Measurements from ENCODE around the gene PRKAG2.

DNA sequence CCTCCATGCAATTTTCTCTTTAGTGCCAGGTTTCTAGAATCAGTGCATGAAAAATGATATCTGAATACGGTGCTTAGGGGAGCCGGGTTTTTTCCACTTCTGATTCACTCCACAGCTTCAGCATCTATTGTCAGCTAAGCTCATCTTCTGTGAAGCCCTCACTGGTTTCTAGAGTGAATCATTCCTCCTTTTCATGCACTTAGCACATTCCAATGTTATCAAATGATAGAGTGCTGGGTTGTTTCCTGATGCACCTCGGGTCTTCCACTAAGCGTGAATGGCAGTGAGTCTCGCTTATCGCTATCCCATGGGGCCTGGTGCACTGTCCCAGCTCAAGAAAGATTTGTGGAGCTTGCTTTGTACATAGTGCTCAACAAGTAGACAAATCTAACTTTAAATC lies 186.3 kb downstream of the PRKAG2 start:
- TF ChIP-seq, protein P1, sequence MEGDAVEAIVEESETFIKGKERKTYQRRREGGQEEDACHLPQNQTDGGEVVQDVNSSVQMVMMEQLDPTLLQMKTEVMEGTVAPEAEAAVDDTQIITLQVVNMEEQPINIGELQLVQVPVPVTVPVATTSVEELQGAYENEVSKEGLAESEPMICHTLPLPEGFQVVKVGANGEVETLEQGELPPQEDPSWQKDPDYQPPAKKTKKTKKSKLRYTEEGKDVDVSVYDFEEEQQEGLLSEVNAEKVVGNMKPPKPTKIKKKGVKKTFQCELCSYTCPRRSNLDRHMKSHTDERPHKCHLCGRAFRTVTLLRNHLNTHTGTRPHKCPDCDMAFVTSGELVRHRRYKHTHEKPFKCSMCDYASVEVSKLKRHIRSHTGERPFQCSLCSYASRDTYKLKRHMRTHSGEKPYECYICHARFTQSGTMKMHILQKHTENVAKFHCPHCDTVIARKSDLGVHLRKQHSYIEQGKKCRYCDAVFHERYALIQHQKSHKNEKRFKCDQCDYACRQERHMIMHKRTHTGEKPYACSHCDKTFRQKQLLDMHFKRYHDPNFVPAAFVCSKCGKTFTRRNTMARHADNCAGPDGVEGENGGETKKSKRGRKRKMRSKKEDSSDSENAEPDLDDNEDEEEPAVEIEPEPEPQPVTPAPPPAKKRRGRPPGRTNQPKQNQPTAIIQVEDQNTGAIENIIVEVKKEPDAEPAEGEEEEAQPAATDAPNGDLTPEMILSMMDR (IDR thresholded peaks at IDR 0.05; ENCODE audit: low read depth, low read length, poor library complexity, severe bottlenecking): no peak
- no peak for TF ChIP-seq EZH2phosphoT487 (IDR thresholded peaks at IDR 0.05; ENCODE audit: borderline replicate concordance, low read length)

All from DOHH2 (cell line).